Fibroblast of lung (primary cell): ENCODE measurements around the gene NUDT14.

Experiments
- EZH2 ChIP-seq: IDR thresholded peaks from 2 replicates; pipeline ENCODE4 v1.5.1; 2012; ENCODE audit warnings: low read length, control low read depth, mild to moderate bottlenecking; ENCODE audit errors: missing control alignments
- TF ChIP-seq, protein P1 (sequence below), 2 donors: IDR thresholded peaks in 1 of 2; conservative IDR thresholded peaks in 1 of 2; 1 replicate in 1 of 2; 2 replicates in 1 of 2; pipeline ENCODE4 v1.5.1; 2011 to 2012; ENCODE audit warnings: low read length in 2 of 2, control low read depth in 1 of 2, inconsistent platforms in 1 of 2, low read depth in 1 of 2, mild to moderate bottlenecking in 1 of 2

DNA sequence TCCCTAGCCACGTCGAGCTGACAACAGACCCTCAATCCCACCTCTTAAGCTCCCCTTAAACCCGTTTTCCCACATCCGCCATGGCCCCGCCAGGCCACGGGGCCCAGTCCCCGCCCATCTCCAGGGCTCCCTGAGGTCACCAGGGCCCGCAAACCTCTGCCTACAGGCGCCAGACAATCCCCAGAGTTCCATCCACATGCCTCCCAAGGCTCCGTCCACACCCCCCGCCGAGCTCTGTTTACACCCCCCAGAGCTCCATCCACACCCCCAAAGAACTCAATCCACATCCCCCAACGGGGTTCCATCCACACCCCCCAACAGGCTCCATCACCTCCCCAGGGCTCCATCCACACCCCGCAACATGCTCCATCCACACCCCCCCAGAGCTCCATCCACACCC, 21.8 kb downstream of the NUDT14 start:
- TF ChIP-seq, protein P1, sequence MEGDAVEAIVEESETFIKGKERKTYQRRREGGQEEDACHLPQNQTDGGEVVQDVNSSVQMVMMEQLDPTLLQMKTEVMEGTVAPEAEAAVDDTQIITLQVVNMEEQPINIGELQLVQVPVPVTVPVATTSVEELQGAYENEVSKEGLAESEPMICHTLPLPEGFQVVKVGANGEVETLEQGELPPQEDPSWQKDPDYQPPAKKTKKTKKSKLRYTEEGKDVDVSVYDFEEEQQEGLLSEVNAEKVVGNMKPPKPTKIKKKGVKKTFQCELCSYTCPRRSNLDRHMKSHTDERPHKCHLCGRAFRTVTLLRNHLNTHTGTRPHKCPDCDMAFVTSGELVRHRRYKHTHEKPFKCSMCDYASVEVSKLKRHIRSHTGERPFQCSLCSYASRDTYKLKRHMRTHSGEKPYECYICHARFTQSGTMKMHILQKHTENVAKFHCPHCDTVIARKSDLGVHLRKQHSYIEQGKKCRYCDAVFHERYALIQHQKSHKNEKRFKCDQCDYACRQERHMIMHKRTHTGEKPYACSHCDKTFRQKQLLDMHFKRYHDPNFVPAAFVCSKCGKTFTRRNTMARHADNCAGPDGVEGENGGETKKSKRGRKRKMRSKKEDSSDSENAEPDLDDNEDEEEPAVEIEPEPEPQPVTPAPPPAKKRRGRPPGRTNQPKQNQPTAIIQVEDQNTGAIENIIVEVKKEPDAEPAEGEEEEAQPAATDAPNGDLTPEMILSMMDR (conservative IDR thresholded peaks at IDR 0.05 in 1 of 2, IDR thresholded peaks at IDR 0.05 in 1 of 2; ENCODE audit: low read depth in 1 of 2, low read length in 2 of 2): no peak
- TF ChIP-seq EZH2: no peak
